Osteoblast (primary cell): Measurements from ENCODE around the gene RGR. TPM values are rescaled to one million over a fixed set of nuclear protein-coding genes. Genes with fewer than 3 reads are reported as not detected.
A peak's percentile ranks its signal among the peaks of the same experiment; 100 is the strongest.

Source experiments
- DNase-seq: peaks from one replicate; pipeline ENCODE4 v3.0.0; 2011; ENCODE audit warnings: low spot score, mixed read lengths; ENCODE audit not compliant: insufficient read length; ENCODE audit errors: missing footprints
- H2AFZ ChIP-seq: 2 replicates; pipeline ENCODE4 v1.6.0; 2011; ENCODE audit warnings: mild to moderate bottlenecking, low read length
- H3K27ac ChIP-seq: 2 replicates; pipeline ENCODE4 v1.5.1; 2011; ENCODE audit warnings: mild to moderate bottlenecking, low read depth, low read length, moderate library complexity
- H3K27me3 ChIP-seq: 2 replicates; pipeline ENCODE4 v1.6.0; 2012; ENCODE audit warnings: mild to moderate bottlenecking, control low read depth, inconsistent platforms, low read length, moderate library complexity; ENCODE audit not compliant: insufficient read depth
- H3K36me3 ChIP-seq: 2 replicates; pipeline ENCODE4 v1.5.1; 2011; ENCODE audit warnings: mild to moderate bottlenecking, low read length, control low read depth, moderate library complexity; ENCODE audit not compliant: insufficient read depth
- H3K4me1 ChIP-seq: 2 replicates; pipeline ENCODE4 v1.5.1; 2011; ENCODE audit warnings: mild to moderate bottlenecking, low read length, control low read depth, moderate library complexity; ENCODE audit not compliant: insufficient read depth
- H3K4me2 ChIP-seq: 2 replicates; pipeline ENCODE4 v1.6.0; 2011; ENCODE audit warnings: mild to moderate bottlenecking, low read length; ENCODE audit not compliant: insufficient read depth
- H3K4me3 ChIP-seq: fragments of 200-600 bp; sonication (generic); 3 replicates; pipeline ENCODE4 v1.5.1; 2012; ENCODE audit warnings: mild to moderate bottlenecking, low read length, inconsistent platforms; ENCODE audit not compliant: insufficient read depth
- H3K79me2 ChIP-seq: 2 replicates; pipeline ENCODE4 v1.6.0; 2012; ENCODE audit warnings: mild to moderate bottlenecking, low read length, control low read depth, inconsistent platforms; ENCODE audit not compliant: insufficient read depth
- H3K9me3 ChIP-seq: 2 replicates; pipeline ENCODE4 v1.5.1; 2011; ENCODE audit warnings: low read depth, low read length, control low read depth
- H4K20me1 ChIP-seq: 2 replicates; pipeline ENCODE4 v1.6.0; 2012; ENCODE audit warnings: mild to moderate bottlenecking, low read length, control low read depth; ENCODE audit not compliant: insufficient read depth
- total RNA-seq: library from RNA; depleted of rRNA; stranded (reverse); fragments of >200 nt; gene quantifications from 2 replicates; pipeline ENCODE4 v1.2.3, GENCODE V29; 2012
- TF ChIP-seq, protein P1 (sequence below): IDR thresholded peaks from 2 replicates; pipeline ENCODE4 v1.5.1; 2011; ENCODE audit warnings: mild to moderate bottlenecking, low read depth, low read length, moderate library complexity; ENCODE audit errors: extremely low read depth

Gene RGR
- total RNA-seq, 1 donor, result not detected

DNA sequence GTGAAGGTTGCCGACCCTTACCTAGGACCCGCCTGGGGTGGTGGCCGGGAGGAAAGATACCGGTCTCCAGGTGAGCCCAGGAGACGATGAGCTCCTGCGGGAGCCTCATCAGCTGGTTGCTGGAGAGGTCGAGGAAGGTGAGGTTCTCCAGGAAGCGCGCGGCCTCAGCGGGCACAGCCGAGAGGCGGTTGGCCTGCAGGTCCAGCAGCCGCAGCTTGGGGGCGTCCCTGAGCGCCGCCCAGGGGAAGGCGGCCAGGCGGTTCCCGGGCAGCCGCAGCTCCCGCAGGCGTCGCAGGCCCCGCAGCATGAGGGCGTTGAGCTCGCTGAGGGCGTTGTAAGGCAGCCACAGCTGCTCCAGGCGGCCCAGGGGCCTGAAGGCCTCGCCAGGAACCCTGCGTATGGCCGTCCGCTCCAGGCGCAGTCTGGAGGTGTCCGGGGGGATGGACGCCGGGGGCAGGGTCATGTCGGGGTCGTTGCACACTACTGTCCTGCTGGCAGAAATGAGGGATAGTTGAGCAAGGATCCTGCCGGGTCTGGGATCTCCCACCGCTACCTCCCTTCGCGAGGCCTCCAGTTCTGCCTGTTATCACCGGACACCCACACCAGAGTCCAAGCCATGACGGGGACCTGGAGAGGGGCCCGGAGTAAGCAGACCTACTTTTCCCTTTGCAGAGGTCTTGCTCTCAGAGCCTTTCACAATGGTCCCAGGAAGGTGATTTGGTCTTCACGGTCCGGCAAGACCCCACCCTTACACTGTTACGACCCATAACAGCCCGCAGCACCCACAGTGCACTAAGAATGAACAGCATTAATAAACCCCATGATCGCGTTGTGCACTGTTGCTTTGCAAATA lies 7.4 kb upstream of the RGR start:
- Histone ChIP-seq H4K20me1 (no peaks in the 10 kb centered on the region), H3K4me2 (no peak overlapping the region), H3K27me3 (no peaks in the 10 kb centered on the region), H3K4me3 (no peak overlapping the region), H3K9me3 (no peaks in the 10 kb centered on the region), H3K79me2 (no peaks in the 10 kb centered on the region), H3K4me1 (no peaks in the 10 kb centered on the region), H2AFZ (no peak overlapping the region), H3K36me3 (no peaks in the 10 kb centered on the region), H3K27ac (no peak overlapping the region)
- DNase-seq, result peak; percentile 50
- TF ChIP-seq, protein P1, sequence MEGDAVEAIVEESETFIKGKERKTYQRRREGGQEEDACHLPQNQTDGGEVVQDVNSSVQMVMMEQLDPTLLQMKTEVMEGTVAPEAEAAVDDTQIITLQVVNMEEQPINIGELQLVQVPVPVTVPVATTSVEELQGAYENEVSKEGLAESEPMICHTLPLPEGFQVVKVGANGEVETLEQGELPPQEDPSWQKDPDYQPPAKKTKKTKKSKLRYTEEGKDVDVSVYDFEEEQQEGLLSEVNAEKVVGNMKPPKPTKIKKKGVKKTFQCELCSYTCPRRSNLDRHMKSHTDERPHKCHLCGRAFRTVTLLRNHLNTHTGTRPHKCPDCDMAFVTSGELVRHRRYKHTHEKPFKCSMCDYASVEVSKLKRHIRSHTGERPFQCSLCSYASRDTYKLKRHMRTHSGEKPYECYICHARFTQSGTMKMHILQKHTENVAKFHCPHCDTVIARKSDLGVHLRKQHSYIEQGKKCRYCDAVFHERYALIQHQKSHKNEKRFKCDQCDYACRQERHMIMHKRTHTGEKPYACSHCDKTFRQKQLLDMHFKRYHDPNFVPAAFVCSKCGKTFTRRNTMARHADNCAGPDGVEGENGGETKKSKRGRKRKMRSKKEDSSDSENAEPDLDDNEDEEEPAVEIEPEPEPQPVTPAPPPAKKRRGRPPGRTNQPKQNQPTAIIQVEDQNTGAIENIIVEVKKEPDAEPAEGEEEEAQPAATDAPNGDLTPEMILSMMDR, result no peak

DNA sequence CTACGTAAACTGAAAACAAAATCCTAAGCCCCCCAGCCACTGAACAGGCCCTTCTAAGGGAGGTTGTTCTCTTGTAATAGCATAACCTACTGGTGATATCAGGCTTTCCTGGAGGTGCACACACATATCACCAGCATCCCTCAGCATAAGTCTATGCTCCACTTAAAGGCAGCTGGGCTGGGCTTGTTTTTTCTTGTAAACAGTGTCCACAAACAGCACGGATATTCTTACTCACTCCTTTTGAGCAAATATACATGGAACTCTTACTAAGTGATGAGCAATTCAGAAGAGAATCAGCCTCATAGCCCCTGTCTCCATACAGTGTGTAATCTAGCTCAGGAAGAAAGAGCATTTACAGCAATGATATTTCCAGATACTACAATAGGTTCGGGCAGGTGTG lies 5.9 kb upstream of the RGR start:
- Histone ChIP-seq H3K4me2 (no peak overlapping the region), H3K79me2 (no peaks in the 10 kb centered on the region), H3K27me3 (no peaks in the 10 kb centered on the region), H2AFZ (no peak overlapping the region), H3K27ac (no peak overlapping the region), H3K36me3 (no peaks in the 10 kb centered on the region), H3K4me1 (no peaks in the 10 kb centered on the region), H3K4me3 (no peak overlapping the region), H4K20me1 (no peaks in the 10 kb centered on the region), H3K9me3 (no peaks in the 10 kb centered on the region)
- DNase-seq, result no peak
- TF ChIP-seq, protein P1, result no peak

DNA sequence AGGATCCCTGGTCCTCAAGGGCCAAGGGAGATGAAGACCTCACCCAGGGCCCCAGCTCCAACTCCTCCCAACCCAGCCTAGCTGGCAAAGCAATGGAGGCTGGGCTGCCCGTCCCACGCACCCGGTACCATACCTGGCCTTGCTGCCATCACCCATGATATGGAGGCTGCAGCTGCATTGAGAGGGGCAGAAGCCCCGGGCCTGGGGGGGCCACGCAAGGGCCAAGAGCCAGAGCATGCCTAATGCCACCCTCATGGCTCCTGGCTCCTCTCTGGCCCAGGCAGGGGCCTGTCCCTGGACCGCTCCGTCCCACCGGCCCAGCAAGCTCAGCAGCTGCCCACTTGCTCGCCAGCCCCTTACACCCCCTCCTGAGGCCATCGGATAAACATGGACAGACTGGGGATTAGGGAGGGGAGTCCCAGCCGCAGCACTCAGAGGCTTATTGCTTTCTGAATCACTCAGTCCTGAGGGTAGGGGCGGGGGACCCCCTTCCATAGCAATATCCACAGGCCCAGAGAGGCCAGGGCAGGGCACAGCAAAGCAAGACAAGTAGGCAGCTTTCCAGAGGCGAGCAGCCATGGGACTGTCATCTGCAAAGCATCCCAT lies 3.6 kb upstream of the RGR start, which contains the start of gene LRIT1:
Gene LRIT1 (minus strand): TSS at position 362 of the 606 bp plus-strand sequence. CDS start 107 bp downstream, at position 255.
- DNase-seq, result no peak
- Histone ChIP-seq H2AFZ (no peak within 1 kb of the TSS), H3K4me1 (no peaks in the 10 kb centered on the region), H3K9me3 (no peaks in the 10 kb centered on the region), H3K27ac (no peak within 1 kb of the TSS), H3K4me2 (no peak within 1 kb of the TSS), H4K20me1 (no peaks in the 10 kb centered on the region), H3K36me3 (no peaks in the 10 kb centered on the region), H3K27me3 (peaks cover 4% of the 10 kb centered on the region), H3K79me2 (no peaks in the 10 kb centered on the region), H3K4me3 (no peak within 1 kb of the TSS)
- TF ChIP-seq, protein P1, result no peak

DNA sequence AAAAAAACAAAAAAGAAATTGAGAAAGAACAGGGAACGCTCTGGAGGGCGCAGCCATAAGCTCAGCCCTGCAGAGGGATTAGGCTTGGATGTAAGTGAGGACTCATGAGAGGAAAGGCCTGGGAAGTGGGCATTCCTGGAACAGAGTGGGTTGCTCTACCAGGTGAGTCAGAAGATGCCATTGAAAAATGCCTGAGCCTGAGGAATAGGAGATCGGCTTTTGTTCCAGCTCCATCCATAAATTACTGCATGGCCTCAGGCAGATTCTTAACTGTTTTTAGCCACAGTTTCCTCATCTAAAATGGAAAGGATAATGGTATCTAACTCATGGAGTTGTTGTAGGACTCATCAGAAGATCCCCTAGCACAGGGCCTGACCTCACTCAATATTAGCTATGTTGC lies 1.1 kb upstream of the RGR start:
- no peak overlapping the region for H3K27ac ChIP-seq
- peaks cover 7% of the 10 kb centered on the region for H3K27me3 ChIP-seq
- no peaks in the 10 kb centered on the region for H4K20me1 ChIP-seq
- no peak overlapping the region for H3K4me2 ChIP-seq
- no peaks in the 10 kb centered on the region for H3K36me3 ChIP-seq
- no peak overlapping the region for H3K4me3 ChIP-seq
- no peaks in the 10 kb centered on the region for H3K9me3 ChIP-seq
- no peak overlapping the region for H2AFZ ChIP-seq
- no peaks in the 10 kb centered on the region for H3K79me2 ChIP-seq
- TF ChIP-seq, protein P1, result no peak
- DNase-seq, result no peak
- no peaks in the 10 kb centered on the region for H3K4me1 ChIP-seq
